Measurements from ENCODE around the gene MPZL1. TPM values are rescaled to one million over a fixed set of nuclear protein-coding genes. Genes with fewer than 3 reads are reported as not detected.

MPZL1 gene
- 104 to 126 TPM (median 114 TPM) in 5 replicates for total RNA-seq (2022; extraction: Qiagen RNA extraction)

DNA sequence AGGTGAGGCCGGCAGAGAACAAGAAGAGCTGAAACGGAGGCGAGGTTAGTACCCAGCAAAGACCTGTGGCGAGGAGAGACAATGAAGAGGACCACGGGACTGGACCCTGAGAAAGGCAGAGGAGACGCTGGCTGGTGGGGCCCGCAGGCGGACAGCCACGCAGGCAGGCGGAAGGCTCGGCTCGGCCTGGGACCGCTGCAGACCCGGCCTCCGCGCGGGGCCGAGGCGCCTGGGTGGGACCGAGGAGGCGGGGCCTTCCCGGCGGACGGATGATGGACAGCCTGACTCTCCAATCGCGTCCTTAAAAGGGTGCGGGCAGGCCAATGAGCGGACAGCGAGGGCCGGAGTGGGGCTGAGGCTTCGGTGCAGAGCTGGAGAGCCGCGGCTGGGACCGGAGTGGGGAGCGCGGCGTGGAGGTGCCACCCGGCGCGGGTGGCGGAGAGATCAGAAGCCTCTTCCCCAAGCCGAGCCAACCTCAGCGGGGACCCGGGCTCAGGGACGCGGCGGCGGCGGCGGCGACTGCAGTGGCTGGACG is at the start of gene MPZL1:
Gene MPZL1 (plus strand): TSS at position 366 of the 535 bp plus-strand sequence. CDS start 170 bp downstream, outside the sequence.

Other genes with a start within 250 kb of the MPZL1 start
- gene CD247, start 203.5 kb upstream of the MPZL1 start, total RNA-seq (2022; extraction: Qiagen RNA extraction): 0.38 to 0.83 TPM (median 0.61 TPM) in 5 replicates
- gene CREG1, start 168.2 kb upstream of the MPZL1 start, total RNA-seq (2022; extraction: Qiagen RNA extraction): 77.7 to 91.2 TPM (median 88.5 TPM) in 5 replicates
- 0.06 to 0.21 TPM (median 0.06 TPM) in 3 of 5 replicates, not detected in the others for gene RCSD1, start 91.8 kb upstream of the MPZL1 start, total RNA-seq (2022; extraction: Qiagen RNA extraction)
- gene ADCY10, start 192.2 kb downstream of the MPZL1 start, total RNA-seq (2022; extraction: Qiagen RNA extraction): 0.03 to 0.38 TPM (median 0.10 TPM) in 3 of 5 replicates, not detected in the others
- 23.8 to 30.3 TPM (median 25.4 TPM) in 5 replicates for gene DCAF6, start 214.7 kb downstream of the MPZL1 start, total RNA-seq (2022; extraction: Qiagen RNA extraction)
- 39.6 to 80.5 TPM (median 74.2 TPM) in 5 replicates for gene MPC2, start 215.1 kb downstream of the MPZL1 start, total RNA-seq (2022; extraction: Qiagen RNA extraction)